D721Med (cell line): ENCODE data around the gene MICAL2.

ENCODE experiments used
- DNase-seq: peaks from one replicate; pipeline ENCODE4 v3.0.0; 2011; ENCODE audit warnings: low spot score; ENCODE audit not compliant: insufficient read length
- FAIRE-seq: peaks from 2 replicates; lab custom pipeline; 2011; peaks lifted over from hg19 to GRCh38; lab: Jason Lieb, UNC
- TF ChIP-seq, protein P1 (sequence below): IDR thresholded peaks from 2 replicates; pipeline ENCODE4 v1.5.1; 2012; ENCODE audit warnings: mild to moderate bottlenecking, control low read depth; ENCODE audit not compliant: insufficient read depth; ENCODE audit errors: missing control alignments

The MICAL2 gene

GRCh38 chr11:12110201-12110713 lies at the start of gene MICAL2:
Gene MICAL2 (plus strand): TSS chr11:12110590. CDS start chr11:12162156, 51,566 bp downstream.
- TF ChIP-seq, protein P1, sequence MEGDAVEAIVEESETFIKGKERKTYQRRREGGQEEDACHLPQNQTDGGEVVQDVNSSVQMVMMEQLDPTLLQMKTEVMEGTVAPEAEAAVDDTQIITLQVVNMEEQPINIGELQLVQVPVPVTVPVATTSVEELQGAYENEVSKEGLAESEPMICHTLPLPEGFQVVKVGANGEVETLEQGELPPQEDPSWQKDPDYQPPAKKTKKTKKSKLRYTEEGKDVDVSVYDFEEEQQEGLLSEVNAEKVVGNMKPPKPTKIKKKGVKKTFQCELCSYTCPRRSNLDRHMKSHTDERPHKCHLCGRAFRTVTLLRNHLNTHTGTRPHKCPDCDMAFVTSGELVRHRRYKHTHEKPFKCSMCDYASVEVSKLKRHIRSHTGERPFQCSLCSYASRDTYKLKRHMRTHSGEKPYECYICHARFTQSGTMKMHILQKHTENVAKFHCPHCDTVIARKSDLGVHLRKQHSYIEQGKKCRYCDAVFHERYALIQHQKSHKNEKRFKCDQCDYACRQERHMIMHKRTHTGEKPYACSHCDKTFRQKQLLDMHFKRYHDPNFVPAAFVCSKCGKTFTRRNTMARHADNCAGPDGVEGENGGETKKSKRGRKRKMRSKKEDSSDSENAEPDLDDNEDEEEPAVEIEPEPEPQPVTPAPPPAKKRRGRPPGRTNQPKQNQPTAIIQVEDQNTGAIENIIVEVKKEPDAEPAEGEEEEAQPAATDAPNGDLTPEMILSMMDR = no peak
- peak; percentile 85 for DNase-seq
- FAIRE-seq = no peak

GRCh38 chr11:12061851-12062560 lies 48.4 kb upstream of the MICAL2 start:
- TF ChIP-seq, protein P1 = no peak
- FAIRE-seq (no peak), DNase-seq (no peak)

- FAIRE-seq (no peak), DNase-seq (no peak)
- TF ChIP-seq, protein P1 = no peak
These were observed 47.1 kb upstream of the MICAL2 start for GRCh38 chr11:12063251-12063650.

GRCh38 chr11:12064136-12064953 lies 46.0 kb upstream of the MICAL2 start:
- FAIRE-seq (no peak), DNase-seq (no peak)
- TF ChIP-seq, protein P1 = no peak

DNA sequence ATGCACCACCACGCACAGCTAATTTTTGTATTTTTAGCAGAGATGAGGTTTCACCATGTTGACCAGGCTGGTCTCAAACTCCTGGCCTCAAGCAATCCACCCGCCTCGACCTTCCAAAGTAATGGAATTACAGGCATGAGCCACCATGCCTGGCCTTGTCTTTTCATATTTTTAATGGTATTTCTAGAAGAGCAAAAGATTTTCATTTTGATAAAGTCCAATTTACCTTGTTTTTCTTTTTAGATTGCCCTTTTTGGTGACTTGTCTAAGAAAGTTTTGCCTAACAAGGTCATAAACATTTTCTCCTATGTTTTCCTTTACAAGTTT lies 45.5 kb upstream of the MICAL2 start:
- TF ChIP-seq, protein P1 = no peak
- no peak for DNase-seq
- FAIRE-seq = no peak

- TF ChIP-seq, protein P1 = no peak
- FAIRE-seq (no peak), DNase-seq (no peak)
These were observed 44.2 kb upstream of the MICAL2 start for GRCh38 chr11:12066056-12066798.
